ENCODE data around the gene PPP1R1C. TPM values are rescaled to one million over a fixed set of nuclear protein-coding genes. Genes with fewer than 3 reads are reported as not detected.

PPP1R1C gene
- total RNA-seq, 4 donors from 2014 or later: 1.1 to 9.2 TPM; not detected in 2

- no peaks in the 10 kb centered on the region for H3K27me3 ChIP-seq
- H3K4me3 ChIP-seq: no peak overlapping the region
- H3K9me3 ChIP-seq: no peaks in the 10 kb centered on the region
- TF ChIP-seq CTCF (IDR thresholded peaks at IDR 0.05) (no peak), POLR2A (IDR thresholded peaks at IDR 0.05) (no peak)
- intact Hi-C loops (cut with DNase I): no loop called here
- WGBS, 2 donors: 83 to 87% methylated on average over 4 of the region's 4 CpGs
- DNase-seq: no peak
- H3K4me1 ChIP-seq: no peaks in the 10 kb centered on the region
- H3K27ac ChIP-seq: no peak overlapping the region
- no peaks in the 10 kb centered on the region for H3K36me3 ChIP-seq
These were observed 70.3 kb downstream of the PPP1R1C start for GRCh38 chr2:182055993-182056392.

GRCh38 chr2:182057002-182057401 lies 71.3 kb downstream of the PPP1R1C start:
- no peaks in the 10 kb centered on the region for H3K9me3 ChIP-seq
- no peaks in the 10 kb centered on the region for H3K4me1 ChIP-seq
- no peaks in the 10 kb centered on the region for H3K27me3 ChIP-seq
- no peak overlapping the region for H3K27ac ChIP-seq
- H3K36me3 ChIP-seq: no peaks in the 10 kb centered on the region
- no peak overlapping the region for H3K4me3 ChIP-seq
- intact Hi-C loops (cut with DNase I): no loop called here
- DNase-seq: no peak
- no peak for TF ChIP-seq POLR2A (IDR thresholded peaks at IDR 0.05)
- no peak for TF ChIP-seq CTCF (IDR thresholded peaks at IDR 0.05)

DNA sequence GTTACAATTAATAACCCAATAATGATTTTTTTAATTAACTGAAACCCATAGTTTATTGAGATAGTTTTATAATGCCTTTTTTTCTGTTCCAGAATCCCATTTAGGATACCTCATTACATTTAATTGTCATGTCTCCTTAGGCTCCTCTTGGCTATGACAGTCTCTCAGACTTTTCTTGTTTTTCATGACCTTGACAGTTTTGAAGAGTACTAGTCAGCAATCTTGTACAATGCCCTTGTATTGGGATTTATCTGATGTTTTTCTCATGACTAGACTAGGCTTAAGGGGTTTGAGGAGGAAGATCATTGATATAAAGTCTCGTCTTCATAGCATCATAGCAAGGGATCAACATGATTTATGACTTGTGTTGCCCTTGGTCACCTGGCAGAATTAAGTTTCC lies 72.4 kb downstream of the PPP1R1C start:
- 72 to 78% methylated on average over 1 of the region's 1 CpG for WGBS, 2 donors
- H3K27me3 ChIP-seq: no peaks in the 10 kb centered on the region
- TF ChIP-seq POLR2A (IDR thresholded peaks at IDR 0.05) (no peak), CTCF (IDR thresholded peaks at IDR 0.05) (no peak)
- H3K9me3 ChIP-seq: no peaks in the 10 kb centered on the region
- no peak for DNase-seq
- no peaks in the 10 kb centered on the region for H3K36me3 ChIP-seq
- intact Hi-C loops (cut with DNase I): no loop called here
- H3K27ac ChIP-seq: no peak overlapping the region
- H3K4me3 ChIP-seq: no peak overlapping the region
- no peaks in the 10 kb centered on the region for H3K4me1 ChIP-seq

GRCh38 chr2:182061739-182062138 lies 76.1 kb downstream of the PPP1R1C start:
- intact Hi-C loops (cut with DNase I): no loop called here
- no peak for TF ChIP-seq POLR2A (IDR thresholded peaks at IDR 0.05)
- no peak for TF ChIP-seq CTCF (IDR thresholded peaks at IDR 0.05)
- no peak overlapping the region for H3K27ac ChIP-seq
- H3K36me3 ChIP-seq: no peaks in the 10 kb centered on the region
- WGBS, 2 donors: 39 to 54% methylated on average over 1 of the region's 1 CpG
- no peaks in the 10 kb centered on the region for H3K9me3 ChIP-seq
- no peak for DNase-seq
- H3K4me3 ChIP-seq: no peak overlapping the region
- no peaks in the 10 kb centered on the region for H3K27me3 ChIP-seq
- H3K4me1 ChIP-seq: peaks cover 0 to 8% (median 6%) of the 10 kb centered on the region in 3 donors

- intact Hi-C loops (cut with DNase I): no loop called here
- no peak for TF ChIP-seq POLR2A (IDR thresholded peaks at IDR 0.05)
- no peak for TF ChIP-seq CTCF (IDR thresholded peaks at IDR 0.05)
- no peak for DNase-seq
- H3K4me1 ChIP-seq: peaks cover 0 to 8% (median 6%) of the 10 kb centered on the region in 3 donors
- no peaks in the 10 kb centered on the region for H3K27me3 ChIP-seq
- no peak overlapping the region for H3K4me3 ChIP-seq
- WGBS, 2 donors: 51 to 59% methylated on average over 3 of the region's 3 CpGs
- H3K27ac ChIP-seq: no peak overlapping the region
- H3K9me3 ChIP-seq: no peaks in the 10 kb centered on the region
- no peaks in the 10 kb centered on the region for H3K36me3 ChIP-seq
These were observed 76.8 kb downstream of the PPP1R1C start for GRCh38 chr2:182062329-182062972.
